Spleen (tissue), 11 donors: ENCODE measurements around the gene ROR1. TPM values are rescaled to one million over a fixed set of nuclear protein-coding genes. Genes with fewer than 3 reads are reported as not detected.

Experiments
- DNase-seq: peaks from one replicate; pipeline ENCODE4 v3.0.0-alpha.2; 2020
- H3K27ac ChIP-seq, 8 donors: fragments of 200-600 bp; sonication (generic) in 7 of 8; 1 replicate in 4 of 8; 2 replicates in 4 of 8; pipeline versions ENCODE4 v1.5.0 to v1.8.0; 2016 to 2021; ENCODE audit warnings: inconsistent platforms in 4 of 8, mild to moderate bottlenecking in 4 of 8, moderate library complexity in 1 of 8
- H3K27me3 ChIP-seq, 7 donors: fragments of 200-600 bp; sonication (generic) in 6 of 7; replicated peaks in 1 of 7; 1 replicate in 4 of 7; 2 replicates in 3 of 7; pipeline versions ENCODE4 v1.5.0 to v1.8.0; 2016 to 2021; ENCODE audit warnings: inconsistent platforms in 3 of 7, mild to moderate bottlenecking in 1 of 7
- H3K36me3 ChIP-seq, 6 donors: fragments of 200-600 bp; sonication (generic) in 5 of 6; 1 replicate in 4 of 6; 2 replicates in 2 of 6; pipeline versions ENCODE4 v1.5.0 to v1.8.0; 2016 to 2021; ENCODE audit warnings: inconsistent platforms in 2 of 6
- H3K4me1 ChIP-seq, 6 donors: fragments of 200-600 bp; sonication (generic) in 5 of 6; 1 replicate in 3 of 6; 2 replicates in 3 of 6; pipeline versions ENCODE4 v1.5.0 to v1.8.0; 2016 to 2021; ENCODE audit warnings: inconsistent platforms in 3 of 6
- H3K4me3 ChIP-seq, 8 donors: fragments of 200-600 bp; sonication (generic) in 7 of 8; 1 replicate in 4 of 8; 2 replicates in 4 of 8; pipeline versions ENCODE4 v1.5.0 to v1.8.0; 2016 to 2021; ENCODE audit warnings: inconsistent platforms in 4 of 8, mild to moderate bottlenecking in 4 of 8, moderate library complexity in 2 of 8
- H3K9me3 ChIP-seq, 8 donors: fragments of 200-600 bp; sonication (generic) in 7 of 8; 1 replicate in 4 of 8; 2 replicates in 4 of 8; pipeline versions ENCODE4 v1.5.0 to v1.8.0; 2016 to 2021; ENCODE audit warnings: inconsistent platforms in 4 of 8
- CTCF ChIP-seq, 11 experiments: fragments of 200-600 bp in 7 of 11; fragments of 450-650 bp in 4 of 11; sonication (generic) in 4 of 11; IDR thresholded peaks in 8 of 11; conservative IDR thresholded peaks in 3 of 11; 1 replicate in 7 of 11; 2 replicates in 4 of 11; pipeline versions ENCODE4 v1.4.0 to v1.8.0; 2016 to 2021; ENCODE audit warnings: antibody characterized with exemption in 11 of 11, inconsistent platforms in 4 of 11, mild to moderate bottlenecking in 1 of 11
- POLR2A ChIP-seq, 3 donors: fragments of 450-650 bp; IDR thresholded peaks; one replicate each; pipeline ENCODE4 v1.5.1; 2017; ENCODE audit warnings: antibody characterized with exemption in 3 of 3, mild to moderate bottlenecking in 1 of 3
- POLR2AphosphoS5 ChIP-seq, 3 donors: sonication (generic); formaldehyde crosslinking; IDR thresholded peaks; one replicate each; pipeline ENCODE4 v1.5.1; 2017; ENCODE audit warnings: antibody characterized with exemption in 3 of 3
- WGBS, 5 donors: extraction: QIAGEN DNeasy Blood & Tissue Kit in 3 of 5; methylation state at CpG; one replicate each; pipeline versions ENCODE4 v1.1.5 to v1.1.7; 2013 to 2018; 5-methylcytosine and 5-hydroxymethylcytosine counted together
- intact Hi-C: fragments of 100-400 bp; cut with DNase I; formaldehyde crosslinking; loops from one replicate; pipeline ENCODE4 v1.15.0; 2023; ENCODE audit warnings: low total_unique reads
- polyA plus RNA-seq, 3 donors: library from polyadenylated mRNA; stranded (reverse); fragments of 200-250 nt; gene quantifications; one replicate each; pipeline ENCODE4 v1.2.1, GENCODE V29; 2013
- total RNA-seq, 7 donors: library from RNA; depleted of rRNA in 3 of 7; stranded (reverse); fragments of >200 nt in 3 of 7; fragmentation: NEBNext Ultra II Directional in 4 of 7; extraction: Animal tissue kit (Norgen Biotek cat#: 25700) in 4 of 7; gene quantifications; one replicate each; pipeline versions ENCODE4 v1.1.0 to v1.2.1, GENCODE V29; 2016 to 2021
- donor health status: healthy with polysubstance abuse.
- donor health status: DM: no; HTN: no; CAD: no; lungs with moderate emphysema.
- donor health status: DM: no; HTN: no; CAD: no.
- donor health status: Bipolar disorder and iron deficiency.
- donor health status: healthy.
- donor health status: DM: no; HTN: no; CAD: no.
- donor health status: DM: yes; HTN: yes; CAD: no.

Gene ROR1
- total and polyA plus RNA-seq, 10 donors = 0.43 to 12.3 (median 6.4) TPM

GRCh38 chr1:63906047-63906704 is 132.4 kb downstream of the ROR1 start:
- Histone ChIP-seq H3K4me3 (no peak overlapping the region), H3K9me3 (no peaks in the 10 kb centered on the region), H3K36me3 (no peaks in the 10 kb centered on the region), H3K27me3 (no peaks in the 10 kb centered on the region), H3K4me1 (peaks cover 0 to 13% (median 0%) of the 10 kb centered on the region in 6 donors), H3K27ac (peak overlapping the region in 1 of 8 donors; percentile 66)
- DNase-seq = no peak
- 75 to 83% (median 80%) methylated on average over 8 of the region's 8 CpGs for WGBS, 5 donors
- TF ChIP-seq POLR2AphosphoS5 (IDR thresholded peaks at IDR 0.05) (no peak), POLR2A (IDR thresholded peaks at IDR 0.05) (no peak), CTCF (IDR thresholded peaks at IDR 0.05 in 8 of 11, conservative IDR thresholded peaks at IDR 0.05 in 3 of 11) (no peak)
- intact Hi-C loops = no loop called here

- no peaks in the 10 kb centered on the region for H3K36me3 ChIP-seq
- no peaks in the 10 kb centered on the region for H3K9me3 ChIP-seq
- 85 to 96% (median 91%) methylated on average over 6 of the region's 6 CpGs for WGBS, 5 donors
- no peak overlapping the region for H3K4me3 ChIP-seq
- no peak for TF ChIP-seq CTCF (IDR thresholded peaks at IDR 0.05 in 8 of 11, conservative IDR thresholded peaks at IDR 0.05 in 3 of 11)
- intact Hi-C loops = no loop called here
- H3K27ac ChIP-seq = no peak overlapping the region
- peaks cover 0 to 13% (median 0%) of the 10 kb centered on the region in 6 donors for H3K4me1 ChIP-seq
- no peak for DNase-seq
- H3K27me3 ChIP-seq = no peaks in the 10 kb centered on the region
Measured at GRCh38 chr1:63907051-63907450, 133.2 kb downstream of the ROR1 start.

GRCh38 chr1:63908016-63908415 is 134.2 kb downstream of the ROR1 start:
- Histone ChIP-seq H3K9me3 (no peaks in the 10 kb centered on the region), H3K36me3 (no peaks in the 10 kb centered on the region), H3K4me3 (no peak overlapping the region), H3K27ac (no peak overlapping the region), H3K27me3 (no peaks in the 10 kb centered on the region), H3K4me1 (peaks cover 0 to 13% (median 0%) of the 10 kb centered on the region in 6 donors)
- intact Hi-C loops = no loop called here
- 93 to 100% (median 98%) methylated on average over 1 of the region's 1 CpG for WGBS, 5 donors
- DNase-seq = no peak
- no peak for TF ChIP-seq POLR2A (IDR thresholded peaks at IDR 0.05)
- no peak for TF ChIP-seq POLR2AphosphoS5 (IDR thresholded peaks at IDR 0.05)
- no peak for TF ChIP-seq CTCF (IDR thresholded peaks at IDR 0.05 in 8 of 11, conservative IDR thresholded peaks at IDR 0.05 in 3 of 11)

- H3K36me3 ChIP-seq = no peaks in the 10 kb centered on the region
- H3K27me3 ChIP-seq = no peaks in the 10 kb centered on the region
- WGBS, 5 donors = 72 to 80% (median 75%) methylated on average over 6 of the region's 6 CpGs
- H3K9me3 ChIP-seq = no peaks in the 10 kb centered on the region
- TF ChIP-seq POLR2A (IDR thresholded peaks at IDR 0.05) (no peak), CTCF (IDR thresholded peaks at IDR 0.05 in 8 of 11, conservative IDR thresholded peaks at IDR 0.05 in 3 of 11) (no peak), POLR2AphosphoS5 (IDR thresholded peaks at IDR 0.05) (no peak)
- no peak overlapping the region for H3K4me3 ChIP-seq
- peaks cover 0 to 2% (median 0%) of the 10 kb centered on the region in 6 donors for H3K4me1 ChIP-seq
- H3K27ac ChIP-seq = no peak overlapping the region
- intact Hi-C loops = no loop called here
- no peak for DNase-seq
Measured at GRCh38 chr1:63909526-63909925, 135.7 kb downstream of the ROR1 start.
